ENCODE results near the gene ADSL. TPM values are rescaled to one million over a fixed set of nuclear protein-coding genes. Genes with fewer than 3 reads are reported as not detected.
"Not testable (repeated sequence)": the region's sequence is repeated elsewhere in the genome, so short reads cannot be mapped to it uniquely, and the experiment has no call there.

The ADSL gene
- total RNA-seq: 52.0 TPM
- long read RNA-seq, full-length matches to known transcripts: 68 of 82 reads
- long read RNA-seq, partial matches to known transcripts: 1 of 82 reads
- long read RNA-seq, other reads (novel, unspliced or antisense): 13 of 82 reads

DNA sequence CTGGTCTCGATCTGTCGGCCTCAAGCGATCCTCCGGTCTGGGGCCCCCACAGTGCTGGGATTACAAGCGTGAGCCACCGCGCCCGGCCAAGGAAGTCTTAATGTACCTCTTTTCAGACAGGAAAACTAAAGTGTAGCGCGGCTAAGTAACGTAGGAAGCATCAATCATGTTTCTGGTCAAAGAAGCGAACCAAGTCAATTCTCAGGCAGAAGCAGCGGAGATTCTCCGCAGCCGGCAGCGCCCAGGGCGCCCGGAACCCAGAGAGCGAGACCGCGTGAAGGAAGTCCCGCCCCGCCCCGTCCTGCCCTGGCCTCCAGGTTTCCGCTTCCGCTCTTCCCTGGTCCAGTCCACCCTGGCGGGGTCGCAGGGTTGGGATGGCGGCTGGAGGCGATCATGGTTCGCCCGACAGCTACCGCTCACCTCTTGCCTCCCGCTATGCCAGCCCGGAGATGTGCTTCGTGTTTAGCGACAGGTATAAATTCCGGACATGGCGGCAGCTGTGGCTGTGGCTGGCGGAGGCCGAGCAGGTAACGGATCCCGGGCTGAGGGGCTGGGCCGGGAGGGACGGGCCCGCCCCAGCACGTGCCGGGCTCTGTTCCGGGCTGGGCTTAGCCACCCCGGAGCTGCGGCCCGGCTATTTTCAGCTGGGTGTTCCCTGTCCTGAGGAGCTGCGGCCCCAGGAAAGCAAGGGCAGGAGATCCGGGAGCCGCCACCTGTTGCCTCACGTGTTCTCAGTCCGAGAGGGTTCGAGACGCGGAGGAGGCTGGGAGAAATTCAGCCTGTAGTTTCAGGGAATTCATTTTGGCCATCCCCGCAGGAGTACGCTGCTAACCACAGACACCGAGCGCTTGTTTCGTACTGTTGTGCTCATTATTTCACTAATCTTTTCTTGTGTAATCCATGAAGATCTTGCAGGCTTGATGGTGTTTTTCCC is at the start of gene ADSL:
Gene ADSL, plus strand, starts transcription at position 316 of the 934 bp plus-strand sequence. Its CDS starts 59 bp downstream, at position 375.
- ATAC-seq (ENCODE audit: poor library complexity) (peak; percentile 98), DNase-seq (peak; percentile 92)
- intact Hi-C loops (cut with DNase I): loop anchor here (10.0 kb wide), 1 partner anchor 312 kb away; no protein-coding TSS in a partner anchor

GRCh38 chr22:40300316-40300715 is 46.0 kb upstream of the ADSL start:
- intact Hi-C loops (cut with DNase I): no loop called here
- ATAC-seq (ENCODE audit: poor library complexity) (no peak), DNase-seq (no peak)

DNA sequence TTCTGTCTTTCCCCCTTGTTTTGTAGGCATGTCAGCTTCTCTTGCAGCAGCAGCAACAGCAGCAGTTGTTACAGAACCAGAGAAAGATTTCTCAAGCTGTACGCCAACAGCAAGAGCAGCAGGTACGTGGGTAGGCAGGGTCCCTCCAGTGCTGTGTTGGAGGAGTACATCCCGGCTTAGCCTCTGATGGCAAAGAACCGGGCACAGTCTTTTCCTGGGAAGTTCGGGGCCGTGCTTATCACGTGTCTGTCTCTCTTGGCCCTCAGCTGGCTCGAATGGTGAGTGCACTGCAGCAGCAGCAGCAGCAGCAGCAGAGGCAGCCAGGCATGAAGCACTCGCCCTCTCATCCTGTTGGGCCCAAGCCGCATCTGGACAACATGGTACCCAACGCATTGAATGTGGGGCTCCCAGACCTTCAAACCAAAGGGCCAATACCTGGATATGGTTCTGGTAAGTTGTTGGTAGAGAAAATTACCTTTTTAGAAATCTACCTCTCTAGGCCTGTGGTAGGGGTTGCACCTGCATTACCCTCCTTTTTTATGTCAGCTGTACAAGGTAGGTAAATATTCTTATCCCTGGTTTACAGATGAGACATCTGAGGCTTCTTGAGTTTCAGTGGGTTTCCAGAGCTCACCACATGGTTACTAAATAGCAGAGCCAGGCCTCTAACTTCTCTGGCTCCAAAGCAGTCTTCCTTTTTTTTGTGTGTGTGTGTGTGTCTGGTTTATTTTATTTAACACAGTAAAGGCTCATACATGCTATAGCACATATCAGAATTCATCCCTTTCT is 45.2 kb upstream of the ADSL start:
- ATAC-seq (ENCODE audit: poor library complexity) (no peak), DNase-seq (no peak)
- intact Hi-C loops (cut with DNase I): no loop called here

DNA sequence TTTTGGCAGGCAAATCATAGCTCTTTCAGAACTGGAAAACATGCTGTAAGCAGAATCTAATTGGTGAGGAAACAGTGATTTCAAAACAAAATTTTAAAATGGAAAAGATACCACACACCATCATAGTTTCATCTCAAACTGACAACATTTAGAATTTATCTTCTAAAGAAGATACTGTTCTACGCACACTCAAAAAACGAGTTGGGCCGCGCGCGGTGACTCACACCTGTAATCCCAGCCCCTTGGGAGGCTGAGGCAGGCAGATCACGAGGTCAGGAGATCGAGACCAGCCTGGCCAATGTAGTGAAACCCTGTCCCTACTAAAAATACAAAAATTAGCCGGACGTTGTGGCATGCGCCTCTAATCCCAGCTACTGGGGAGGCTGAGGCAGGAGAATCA is 44.2 kb upstream of the ADSL start:
- intact Hi-C loops (cut with DNase I): no loop called here
- DNase-seq (no peak), ATAC-seq (ENCODE audit: poor library complexity) (no peak)

DNA sequence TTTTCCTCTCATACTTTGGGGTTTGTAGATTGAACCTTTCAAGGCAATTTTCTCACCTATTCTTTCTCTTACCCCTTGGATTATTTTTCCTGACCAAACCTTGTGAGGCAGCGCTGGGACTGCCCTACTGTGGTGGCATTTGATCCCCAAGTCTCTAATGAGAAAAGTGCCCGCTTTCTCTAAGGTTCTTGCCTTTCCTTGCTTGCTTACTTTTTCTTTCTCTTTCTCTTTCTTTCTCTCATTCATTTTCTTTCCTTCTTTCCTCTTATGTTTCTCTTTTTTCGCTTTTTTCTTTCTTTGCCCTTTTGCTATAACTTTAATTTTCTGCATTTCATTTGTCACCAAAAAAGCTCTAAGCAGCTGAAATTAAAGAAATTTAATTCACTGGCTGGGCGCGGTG is 40.7 kb upstream of the ADSL start:
- intact Hi-C loops (cut with DNase I): no loop called here
- ATAC-seq (ENCODE audit: poor library complexity) (no peak), DNase-seq (no peak)

- DNase-seq (no peak), ATAC-seq (ENCODE audit: poor library complexity) (no peak)
- intact Hi-C loops (cut with DNase I): no loop called here
Measured at GRCh38 chr22:40308999-40309573, 37.2 kb upstream of the ADSL start.

DNA sequence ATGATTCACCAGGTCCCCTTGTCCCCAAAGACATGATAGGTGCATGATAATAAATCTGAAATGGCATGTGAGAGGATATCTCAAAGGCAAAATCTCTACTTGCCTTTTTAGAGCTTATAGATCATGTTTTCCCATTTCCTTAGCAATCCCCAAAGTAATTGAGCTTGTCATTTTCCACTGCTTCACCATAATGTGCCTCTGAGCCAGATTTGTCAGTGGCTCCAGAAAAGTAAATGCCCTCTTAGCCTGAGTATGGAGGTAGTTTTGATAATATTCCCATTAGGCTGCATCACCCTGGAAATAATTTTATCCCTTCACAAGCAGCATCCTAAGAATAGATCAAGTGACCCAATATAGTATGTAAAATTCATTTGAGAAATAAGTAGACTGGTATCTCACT is 36.7 kb upstream of the ADSL start:
- intact Hi-C loops (cut with DNase I): no loop called here
- ATAC-seq (ENCODE audit: poor library complexity) (no peak), DNase-seq (no peak)

- ATAC-seq (ENCODE audit: poor library complexity): no peak
- intact Hi-C loops (cut with DNase I): no loop called here
- DNase-seq: no peak
Measured at GRCh38 chr22:40310081-40310767, 36.1 kb upstream of the ADSL start.

GRCh38 chr22:40310768-40311120 is 35.6 kb upstream of the ADSL start:
- ATAC-seq (ENCODE audit: poor library complexity) (no peak), DNase-seq (no peak)
- intact Hi-C loops (cut with DNase I): no loop called here

- DNase-seq; ATAC-seq (ENCODE audit: poor library complexity); intact Hi-C loops (cut with DNase I): not testable (repeated sequence)
Measured at GRCh38 chr22:40311646-40312045, 34.7 kb upstream of the ADSL start.

DNA sequence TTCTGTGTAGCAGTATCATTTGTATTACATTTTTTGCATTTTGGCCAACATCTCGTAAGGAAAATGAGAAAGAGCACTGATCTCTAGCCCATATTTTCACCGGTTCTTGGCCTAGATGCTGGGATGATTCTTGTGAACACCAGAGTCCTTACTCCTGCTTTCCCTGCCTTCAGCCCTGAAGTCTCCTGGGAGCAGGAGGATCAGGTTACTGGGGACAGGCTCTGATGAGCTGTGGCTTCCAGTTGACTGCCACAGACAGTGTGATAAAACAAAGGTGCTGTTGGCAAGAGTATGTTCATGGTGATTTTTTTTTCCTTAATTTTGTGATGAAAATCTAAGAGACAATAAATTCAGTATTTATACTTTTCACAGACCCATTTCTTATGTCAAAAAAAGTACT is 34.2 kb upstream of the ADSL start:
- DNase-seq (no peak), ATAC-seq (ENCODE audit: poor library complexity) (no peak)
- intact Hi-C loops (cut with DNase I): no loop called here

DNA sequence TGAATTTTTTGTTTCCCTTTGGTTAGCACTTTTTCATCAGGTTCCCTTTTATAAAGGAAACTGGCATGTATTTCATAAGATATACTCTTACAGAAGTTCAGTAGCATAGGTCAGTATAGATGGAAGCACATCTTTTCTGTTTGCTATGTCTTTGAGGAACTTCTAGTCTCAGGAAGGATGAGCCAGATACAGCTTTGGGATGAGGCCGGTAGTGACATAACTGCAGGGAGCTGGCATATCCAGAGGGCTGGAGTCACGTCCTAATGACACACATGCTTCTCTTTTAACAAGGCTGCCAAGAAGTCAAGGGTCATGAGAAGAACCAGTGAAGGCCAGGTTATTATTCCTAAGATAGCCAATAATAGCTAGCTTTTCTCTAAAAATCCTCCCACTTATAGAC is 33.3 kb upstream of the ADSL start:
- DNase-seq: no peak
- intact Hi-C loops (cut with DNase I): no loop called here
- ATAC-seq (ENCODE audit: poor library complexity): no peak

DNA sequence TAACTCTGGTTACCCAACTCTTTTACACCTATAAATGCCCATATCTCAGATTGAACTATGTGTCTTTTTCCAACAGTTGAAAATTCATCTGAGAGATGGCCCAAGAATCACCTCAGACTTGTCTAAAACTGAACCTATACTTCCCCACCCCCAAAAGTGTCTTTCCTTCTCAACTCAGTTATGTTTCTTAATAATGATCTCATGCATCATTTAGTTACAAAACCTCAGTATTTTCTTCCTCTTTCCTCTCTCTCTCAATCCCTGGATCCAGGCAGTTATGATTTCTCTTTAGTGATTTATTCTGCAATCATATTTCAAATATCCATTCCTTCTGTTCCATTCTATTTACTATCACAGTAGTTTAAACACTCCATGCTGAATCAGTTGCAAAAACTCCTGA is 32.3 kb upstream of the ADSL start:
- no peak for ATAC-seq (ENCODE audit: poor library complexity)
- intact Hi-C loops (cut with DNase I): no loop called here
- no peak for DNase-seq

GRCh38 chr22:40320687-40321086 is 25.6 kb upstream of the ADSL start:
- intact Hi-C loops (cut with DNase I): no loop called here
- no peak for ATAC-seq (ENCODE audit: poor library complexity)
- no peak for DNase-seq

GRCh38 chr22:40322021-40322420 is 24.3 kb upstream of the ADSL start:
- intact Hi-C loops (cut with DNase I): no loop called here
- DNase-seq: no peak
- ATAC-seq (ENCODE audit: poor library complexity): no peak

DNA sequence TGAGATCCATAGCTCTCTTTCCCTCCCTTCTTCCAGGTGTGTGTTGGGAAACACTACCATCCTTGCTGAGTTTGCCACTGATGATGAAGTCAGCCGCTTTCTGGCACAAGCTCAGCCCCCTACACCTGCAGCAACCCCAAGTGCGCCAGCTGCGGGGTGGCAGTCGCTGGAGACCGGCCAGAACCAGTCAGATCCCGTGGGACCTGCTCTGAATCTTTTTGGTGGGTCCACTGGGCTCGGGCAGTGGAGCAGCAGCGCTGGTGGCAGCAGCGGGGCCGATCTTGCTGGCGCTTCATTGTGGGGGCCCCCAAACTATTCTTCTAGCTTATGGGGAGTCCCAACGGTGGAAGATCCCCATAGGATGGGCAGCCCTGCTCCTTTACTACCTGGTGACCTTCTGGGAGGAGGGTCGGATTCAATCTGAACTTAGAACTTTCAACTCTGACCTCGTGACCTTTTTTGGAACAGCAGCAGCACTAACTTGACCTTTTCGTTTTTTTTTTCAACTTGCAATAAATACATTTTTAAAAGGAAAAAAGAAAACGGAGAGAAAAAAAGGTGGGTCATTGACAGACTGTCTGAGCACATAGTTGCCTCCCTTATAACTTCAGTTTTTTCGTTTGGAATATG is 23.4 kb upstream of the ADSL start:
- DNase-seq: no peak
- ATAC-seq (ENCODE audit: poor library complexity): no peak
- intact Hi-C loops (cut with DNase I): no loop called here

GRCh38 chr22:40323681-40324171 is 22.6 kb upstream of the ADSL start:
- no peak for ATAC-seq (ENCODE audit: poor library complexity)
- intact Hi-C loops (cut with DNase I): no loop called here
- DNase-seq: no peak
